HCT116 (cell line): ENCODE results near the gene NF1.

Experiments
- EZH2 ChIP-seq: fragments of 200-600 bp; sonication (generic); IDR thresholded peaks from 2 replicates; pipeline ENCODE4 v1.6.1; 2017; ENCODE audit warnings: antibody characterized with exemption, mixed run types
- POLR2A ChIP-seq: IDR thresholded peaks from 2 replicates; pipeline ENCODE4 v1.7.0; 2011; ENCODE audit warnings: borderline replicate concordance; ENCODE audit not compliant: insufficient read depth, insufficient read length; ENCODE audit errors: extremely low read depth
- SIN3A ChIP-seq: IDR thresholded peaks from 2 replicates; pipeline ENCODE4 v1.6.1; 2012; ENCODE audit warnings: low read depth

GRCh38 chr17:31294231-31294630 is 199.5 kb downstream of the NF1 start:
- TF ChIP-seq EZH2 = no peak
- TF ChIP-seq POLR2A = no peak
- TF ChIP-seq SIN3A = no peak
